HG03064 (cell line): Measurements from ENCODE around the gene PLCB1.

Source experiments
- ATAC-seq: cut with Tn5 transposase; IDR thresholded peaks from one replicate; pipeline ENCODE4 v1.9.1; 2021; ENCODE audit warnings: low read depth; ENCODE audit not compliant: unreplicated experiment

Gene PLCB1

GRCh38 chr20:8735014-8735413, 602.9 kb downstream of the PLCB1 start:
- no peak for ATAC-seq

DNA sequence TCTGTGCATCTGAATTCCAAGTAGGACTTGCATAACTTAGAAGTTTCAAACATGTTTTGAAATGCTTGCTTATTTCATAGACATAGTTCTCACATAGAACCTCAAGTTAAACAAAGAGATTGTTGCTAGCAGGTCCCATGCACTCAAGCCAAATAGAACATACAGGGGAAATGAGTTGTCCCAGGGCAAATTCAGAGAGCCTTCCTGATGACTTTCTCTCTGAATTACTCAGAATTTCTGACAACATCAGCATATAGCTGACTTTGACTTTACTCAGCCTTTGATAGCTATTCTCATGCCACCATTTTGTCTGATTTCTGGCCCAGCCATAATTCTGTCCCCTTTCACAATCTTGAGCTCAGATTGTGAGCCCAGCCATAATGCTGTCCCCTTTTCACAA, 603.6 kb downstream of the PLCB1 start:
- no peak for ATAC-seq

- ATAC-seq, result peak; percentile 54
Observed at GRCh38 chr20:8740265-8740664, 608.2 kb downstream of the PLCB1 start.

- ATAC-seq, result no peak
Observed at GRCh38 chr20:8744228-8744844, 612.3 kb downstream of the PLCB1 start.

- no peak for ATAC-seq
Observed at GRCh38 chr20:8749101-8749500, 617.0 kb downstream of the PLCB1 start.

DNA sequence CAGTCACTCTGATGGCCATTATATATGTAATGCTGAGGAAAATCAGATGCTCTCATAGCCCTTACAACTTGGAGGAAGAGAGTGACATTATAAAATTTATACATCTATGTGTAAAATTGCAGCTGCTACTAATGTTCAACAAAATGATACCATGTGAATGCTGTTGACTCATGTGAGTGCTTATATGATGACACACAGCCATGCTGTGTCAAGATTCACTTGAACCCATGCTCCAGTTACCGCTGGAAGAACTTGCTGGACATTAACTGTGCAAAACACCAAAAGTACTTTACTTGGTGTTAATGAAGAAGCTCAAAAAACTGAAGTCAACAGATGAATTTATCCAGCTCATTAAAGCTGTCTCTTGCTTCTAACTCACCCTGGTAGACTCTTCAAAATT, 617.9 kb downstream of the PLCB1 start:
- ATAC-seq, result no peak

DNA sequence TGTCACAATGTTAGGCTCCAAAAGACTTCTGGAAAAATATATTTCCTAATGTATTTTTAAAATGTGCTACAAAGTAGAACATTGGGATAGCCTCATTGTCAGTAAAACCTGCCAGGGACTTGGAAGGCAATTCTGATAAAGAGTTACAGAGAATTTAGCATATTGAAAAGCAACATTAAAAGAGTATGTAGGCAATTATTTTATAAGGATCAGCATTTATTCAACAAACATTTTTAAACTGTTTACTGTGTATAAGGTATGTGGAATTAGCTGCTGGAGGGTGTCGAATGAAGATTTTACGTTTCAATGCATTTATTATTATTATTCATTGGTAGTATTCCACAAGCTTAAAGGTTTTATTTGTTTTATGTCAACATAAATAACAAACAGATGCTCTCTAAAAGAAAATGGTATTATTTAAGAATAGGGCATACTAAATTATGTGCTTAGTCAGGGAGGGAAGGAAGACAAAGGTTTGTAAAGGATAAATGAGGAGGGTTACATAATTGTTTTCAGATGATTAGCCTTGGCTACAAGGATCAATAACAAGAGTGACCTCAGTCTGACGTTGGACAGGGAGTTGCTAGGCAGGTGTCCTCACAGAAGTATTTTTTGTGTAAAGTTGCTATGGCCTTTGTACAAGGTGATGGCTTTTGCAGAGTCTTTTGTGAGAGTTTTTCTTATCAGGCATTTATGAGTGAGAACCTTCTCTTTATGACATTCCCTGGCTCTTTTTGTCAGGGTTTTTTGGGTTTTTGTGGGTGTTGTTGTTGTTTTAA, 623.5 kb downstream of the PLCB1 start:
- no peak for ATAC-seq

- ATAC-seq, result no peak
Observed at GRCh38 chr20:8756410-8756809, 624.3 kb downstream of the PLCB1 start.

DNA sequence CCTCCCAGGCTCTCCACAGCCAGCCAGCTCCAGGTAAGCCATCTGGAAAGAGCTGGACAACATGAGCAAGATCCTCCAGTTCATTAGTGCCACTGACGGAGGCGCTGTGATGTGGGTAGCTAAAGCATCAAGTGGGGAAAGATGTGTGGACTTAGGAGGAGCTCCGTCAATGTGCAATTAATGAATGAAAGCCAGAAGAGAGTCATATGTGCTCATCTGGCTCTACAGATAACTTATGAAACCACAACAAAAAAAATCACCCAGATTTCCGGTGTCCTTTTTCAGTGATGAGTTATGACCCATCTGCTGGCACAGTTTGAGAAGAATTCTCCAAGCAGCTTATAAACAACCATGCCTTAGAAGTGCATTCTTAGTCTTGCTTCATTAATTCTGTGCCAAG, 625.1 kb downstream of the PLCB1 start:
- no peak for ATAC-seq

- ATAC-seq, result no peak
Observed at GRCh38 chr20:8764344-8764962, 632.4 kb downstream of the PLCB1 start.

DNA sequence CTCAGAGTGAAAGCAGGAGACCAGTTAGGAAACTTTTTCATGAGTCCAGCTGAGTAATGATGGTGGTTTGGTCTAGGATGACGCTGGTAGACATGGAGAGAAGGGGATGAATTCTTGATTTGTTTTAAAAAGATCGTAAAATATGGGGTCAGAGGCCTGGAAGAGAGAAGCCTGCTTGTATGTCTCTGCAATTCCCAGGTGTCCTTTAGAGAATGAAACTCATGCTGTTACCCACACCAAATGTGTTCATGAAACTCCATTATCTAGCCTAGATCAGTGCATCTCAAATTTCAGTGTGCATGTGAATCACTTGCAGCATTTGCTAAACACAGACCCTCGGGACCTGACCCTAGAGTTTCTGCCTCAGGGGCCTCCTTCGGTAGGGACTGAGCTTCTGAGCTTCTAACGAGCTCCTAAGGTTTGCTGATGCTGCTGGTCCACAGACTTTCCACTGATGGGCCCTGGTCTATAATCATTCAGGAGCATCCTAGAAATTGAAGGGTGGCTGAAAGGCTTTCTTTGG, 634.9 kb downstream of the PLCB1 start:
- no peak for ATAC-seq

- ATAC-seq, result no peak
Observed at GRCh38 chr20:8774412-8774811, 642.3 kb downstream of the PLCB1 start.

DNA sequence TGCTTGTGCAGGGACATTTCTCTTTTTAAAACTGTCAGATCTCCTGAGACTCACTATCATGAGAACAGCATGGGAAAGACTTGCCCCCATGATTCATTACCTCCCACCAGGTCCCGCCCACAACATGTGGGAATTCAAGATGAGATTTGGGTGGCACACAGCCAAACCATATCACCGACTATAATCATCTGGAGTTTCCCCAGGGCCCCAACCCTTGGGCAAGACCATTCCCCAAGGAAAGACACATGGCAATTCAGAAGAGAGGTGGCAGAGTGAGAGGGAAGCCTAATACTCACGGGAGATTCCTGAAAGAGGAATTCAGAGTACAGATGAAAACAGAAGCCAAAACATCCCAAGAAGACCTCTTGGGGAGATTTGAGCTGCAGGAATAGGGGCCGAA, 645.8 kb downstream of the PLCB1 start:
- no peak for ATAC-seq

GRCh38 chr20:8778387-8778786, 646.3 kb downstream of the PLCB1 start:
- ATAC-seq, result no peak

- ATAC-seq, result no peak
Observed at GRCh38 chr20:8780915-8781314, 648.8 kb downstream of the PLCB1 start.

DNA sequence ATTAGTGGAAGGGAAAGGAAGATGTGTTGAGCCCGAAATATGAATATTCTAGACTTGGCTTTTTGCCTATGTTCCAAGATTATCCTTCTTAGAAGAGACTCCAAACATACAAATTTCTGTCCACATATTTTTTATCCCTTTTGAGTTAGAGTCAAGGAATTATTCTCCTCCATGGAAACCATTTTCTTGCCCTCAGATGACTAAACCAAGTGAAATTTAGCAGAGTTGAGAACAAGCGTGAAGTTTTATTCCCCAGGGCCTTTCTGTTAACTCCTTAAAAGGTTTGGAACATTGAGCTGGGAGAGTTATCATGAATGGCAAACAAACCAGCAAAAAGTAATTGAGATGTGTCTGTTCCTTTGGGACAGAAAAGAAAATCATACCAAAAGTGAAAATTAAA, 650.7 kb downstream of the PLCB1 start:
- ATAC-seq, result no peak

- no peak for ATAC-seq
Observed at GRCh38 chr20:8783734-8784133, 651.7 kb downstream of the PLCB1 start.

DNA sequence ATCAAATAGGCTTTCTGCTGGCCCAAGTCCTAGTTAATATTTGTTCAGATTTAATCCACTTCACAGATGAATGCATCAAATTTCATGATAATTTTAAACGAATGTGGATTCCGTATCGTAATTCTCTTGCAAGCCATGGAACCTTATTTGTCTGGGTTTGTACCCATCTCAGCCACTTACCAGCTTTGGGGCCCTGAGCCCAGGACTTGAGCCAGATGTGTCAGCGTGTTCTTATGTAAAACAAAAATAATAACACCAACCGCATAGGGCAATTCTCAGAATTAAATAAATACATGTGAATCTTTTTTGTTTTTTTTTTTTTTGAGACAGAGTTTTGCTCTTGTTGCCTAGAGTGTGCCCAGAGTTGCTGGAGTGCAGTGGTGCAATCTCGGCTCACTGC, 654.3 kb downstream of the PLCB1 start:
- no peak for ATAC-seq

- ATAC-seq, result no peak
Observed at GRCh38 chr20:8787090-8787489, 655.0 kb downstream of the PLCB1 start.

DNA sequence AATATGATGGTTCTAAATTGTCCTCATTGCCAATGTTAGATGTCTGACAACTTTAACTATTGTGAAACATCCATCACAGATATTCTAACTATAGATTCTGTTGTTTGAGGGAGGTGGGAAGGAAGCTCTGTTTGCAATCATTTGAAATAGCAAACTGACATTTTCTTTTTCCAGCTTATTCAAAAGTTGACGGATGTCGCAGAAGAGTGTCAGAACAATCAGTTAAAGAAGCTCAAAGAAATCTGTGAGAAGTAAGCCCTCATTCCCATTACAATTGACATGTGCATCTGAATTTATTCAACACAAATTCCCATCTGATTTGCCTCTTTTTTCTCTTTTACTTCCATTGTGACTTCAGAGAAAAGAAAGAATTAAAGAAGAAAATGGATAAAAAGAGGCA, 656.2 kb downstream of the PLCB1 start:
- ATAC-seq, result no peak

- no peak for ATAC-seq
Observed at GRCh38 chr20:8788831-8789230, 656.8 kb downstream of the PLCB1 start.
